ENCODE measurements around the gene MIPOL1.

The MIPOL1 gene

DNA sequence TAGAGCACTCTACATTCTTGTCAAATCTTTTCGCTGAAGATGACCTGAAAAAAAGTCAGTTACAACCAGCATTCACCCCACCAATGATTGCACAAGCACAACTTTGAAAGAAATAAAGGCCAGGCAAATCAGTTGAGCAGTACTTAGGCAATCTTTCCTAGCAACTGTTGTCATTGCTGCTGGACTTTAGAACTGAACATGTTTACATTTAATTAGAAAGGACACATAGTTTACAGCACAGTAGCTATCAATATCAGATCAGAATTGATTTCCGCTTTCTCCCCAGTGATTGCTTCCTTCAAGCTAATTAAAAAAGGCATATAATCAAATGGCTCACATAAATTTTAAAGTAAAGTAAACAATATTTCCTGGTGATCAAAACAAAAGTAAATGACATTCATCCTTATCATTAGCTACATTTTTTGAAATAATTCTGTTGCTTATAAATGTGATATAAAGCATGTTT lies 268.9 kb downstream of the MIPOL1 start:
- no peak for DNase-seq

DNA sequence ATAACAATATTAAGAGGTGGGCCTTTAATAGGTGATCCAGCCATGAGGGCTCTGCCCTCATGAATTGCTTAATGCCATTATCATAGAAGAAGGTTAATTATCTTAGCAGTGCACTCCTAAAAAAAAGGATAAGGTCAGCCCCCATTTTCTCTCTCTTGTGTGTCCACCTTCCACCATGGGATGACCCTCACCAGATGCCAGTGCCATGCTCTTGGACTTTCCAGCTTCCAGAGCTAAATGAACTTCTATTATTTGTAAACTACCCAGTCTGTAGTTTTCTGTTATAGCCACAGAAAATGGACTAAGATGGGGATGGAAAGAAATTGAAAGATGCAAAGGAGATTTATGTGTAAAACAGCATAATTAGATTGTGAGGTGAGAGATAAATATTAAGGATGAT lies 271.9 kb downstream of the MIPOL1 start:
- no peak for DNase-seq

DNA sequence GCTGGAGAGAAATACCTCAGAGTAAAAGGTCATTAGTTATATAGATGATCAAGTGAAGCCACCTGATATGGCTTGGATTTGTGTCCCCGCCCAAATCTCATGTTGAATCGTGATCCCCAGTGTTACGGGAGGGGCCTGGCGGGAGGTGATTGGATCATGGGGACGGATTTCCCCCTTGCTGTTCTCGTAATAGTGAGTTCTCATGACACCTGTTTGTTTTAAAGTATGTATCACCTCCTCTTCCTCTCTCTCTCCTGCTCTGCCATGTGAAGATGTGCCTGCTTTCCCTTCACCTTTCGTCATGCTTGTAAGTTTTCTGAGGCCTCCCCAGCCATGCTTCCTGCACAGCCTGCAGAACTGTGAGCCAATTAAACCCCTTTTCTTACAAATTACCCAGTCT lies 272.5 kb downstream of the MIPOL1 start:
- DNase-seq = no peak

DNA sequence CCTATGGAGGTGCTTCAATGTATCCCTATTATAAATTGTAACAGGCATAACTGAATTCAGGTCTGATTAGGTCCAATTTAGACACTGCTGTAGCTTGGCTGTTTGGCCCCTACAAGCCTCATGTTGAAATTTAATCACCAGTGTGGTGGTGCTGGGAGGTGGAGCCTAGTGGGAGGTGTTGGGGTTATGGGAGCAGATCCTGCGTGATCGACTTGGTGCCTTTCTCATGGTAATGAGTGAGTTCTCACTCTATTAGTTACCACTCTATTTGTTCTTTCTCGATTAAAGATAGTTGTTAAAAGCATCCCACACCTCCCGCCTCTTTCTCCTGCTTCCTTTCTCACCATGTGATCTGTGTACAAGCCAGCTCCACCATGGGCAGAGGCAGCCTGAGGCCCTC lies 275.2 kb downstream of the MIPOL1 start:
- DNase-seq = no peak

DNA sequence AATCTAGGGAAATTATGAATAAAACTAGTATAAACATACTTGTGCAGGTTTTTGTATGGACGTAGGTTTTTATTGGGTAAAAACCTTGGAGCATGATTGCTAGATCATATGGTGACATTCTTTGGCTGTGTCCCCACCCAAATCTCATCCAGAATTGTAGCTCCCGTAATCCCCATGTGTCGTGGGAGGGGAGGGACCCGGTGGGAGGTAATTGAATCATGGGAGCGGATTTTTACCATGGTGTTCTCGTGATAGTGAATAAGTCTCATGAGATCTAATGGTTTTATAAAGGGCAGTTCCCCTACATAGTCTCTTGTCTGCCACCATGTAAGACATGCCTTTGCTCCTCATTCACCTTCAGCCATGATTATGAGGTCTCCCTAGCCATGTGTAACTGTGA lies 276.5 kb downstream of the MIPOL1 start:
- DNase-seq = no peak

DNA sequence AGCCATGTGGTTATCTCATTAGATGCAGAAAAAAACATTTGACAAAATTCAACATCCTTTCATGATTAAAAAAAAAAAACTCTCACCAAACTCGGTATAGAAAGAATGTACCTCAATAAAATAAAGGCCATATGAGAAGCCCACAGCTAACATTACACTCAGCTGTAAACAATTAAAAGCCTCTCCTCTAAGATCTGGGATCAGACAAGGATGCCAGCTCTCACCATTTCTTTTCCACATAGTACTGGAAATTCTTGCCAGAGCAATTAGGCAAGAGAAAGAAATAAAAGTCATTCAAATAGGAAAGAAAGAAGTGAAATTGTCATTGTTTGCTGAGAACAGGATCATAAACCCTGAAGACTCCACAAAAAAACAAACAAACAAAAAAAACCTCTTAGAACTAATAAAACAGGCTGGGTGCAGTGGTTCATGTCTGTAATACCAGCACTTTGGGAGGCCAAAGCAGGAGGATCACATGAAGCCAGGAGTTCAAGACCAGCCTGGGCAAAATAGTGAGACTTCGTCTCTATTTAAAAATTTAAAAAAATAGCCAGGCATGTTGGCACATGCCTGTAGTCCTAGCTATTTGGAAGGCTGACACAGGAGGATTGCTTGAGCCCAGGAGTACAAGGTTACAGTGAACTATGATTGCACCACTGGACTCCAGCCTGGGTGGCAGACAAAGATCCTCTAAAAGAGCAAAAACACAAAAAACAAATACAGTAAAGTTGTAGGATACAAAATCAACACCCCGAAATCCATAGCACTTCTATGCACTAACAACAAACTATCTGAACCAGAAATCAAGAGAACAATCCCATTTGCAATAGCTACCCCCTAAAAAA lies 282.9 kb downstream of the MIPOL1 start:
- DNase-seq = no peak

DNA sequence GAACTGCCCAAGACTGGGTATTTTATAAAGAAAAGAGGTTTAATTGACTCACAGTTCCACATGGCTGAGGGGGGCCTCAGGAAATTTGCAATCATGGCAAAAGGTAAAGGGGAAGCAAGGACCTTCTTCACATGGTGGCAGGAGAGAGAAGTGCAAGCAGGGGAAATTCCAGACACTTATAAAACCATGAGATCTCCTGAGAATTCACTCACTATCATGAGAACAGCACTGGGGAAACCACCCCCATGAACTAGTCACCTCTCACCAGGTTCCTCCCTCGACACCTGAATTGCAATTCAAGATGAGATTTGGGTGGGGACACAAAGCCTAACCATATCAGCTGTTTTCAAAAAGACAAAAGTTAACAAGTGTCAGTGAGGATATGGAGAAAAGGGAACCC lies 284.7 kb downstream of the MIPOL1 start:
- DNase-seq = no peak

DNA sequence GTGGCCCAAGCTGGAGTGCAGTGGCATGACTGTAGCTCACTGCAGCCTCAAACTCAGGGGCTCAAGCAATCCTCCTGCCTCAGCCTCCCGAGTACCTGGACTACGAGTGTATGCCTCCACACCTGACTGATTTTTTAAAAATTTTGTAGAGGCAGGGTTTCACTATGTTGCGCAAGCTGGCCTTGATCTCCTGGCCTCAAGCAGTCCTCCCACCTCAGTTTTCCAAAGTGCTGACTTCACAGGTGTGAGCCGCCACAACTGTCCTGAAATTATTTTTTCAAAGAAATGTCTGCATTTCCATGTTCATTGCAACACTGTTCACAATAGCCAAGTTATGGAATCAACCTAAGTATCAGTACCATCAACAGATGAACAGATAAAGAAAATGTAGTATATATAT lies 285.9 kb downstream of the MIPOL1 start:
- no peak for DNase-seq

DNA sequence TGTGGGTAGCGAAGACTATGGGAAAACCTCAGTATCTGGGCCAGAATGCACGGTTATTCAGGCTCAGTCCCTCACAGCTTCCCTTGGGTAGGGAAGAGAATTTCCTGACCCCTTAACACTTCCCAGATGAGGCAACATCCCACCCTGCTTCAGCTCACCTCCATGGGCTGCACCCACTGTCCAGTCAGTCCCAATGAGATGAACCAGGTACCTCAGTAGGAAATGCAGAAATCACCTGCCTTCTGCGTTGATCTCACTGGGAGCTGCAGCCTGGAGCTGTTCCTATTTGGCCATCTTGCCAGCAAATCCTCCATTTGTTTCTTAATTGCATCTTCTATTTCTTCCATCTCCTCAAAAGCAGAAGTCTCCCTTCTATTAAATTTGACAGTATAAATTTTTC lies 292.9 kb downstream of the MIPOL1 start:
- no peak for DNase-seq

DNA sequence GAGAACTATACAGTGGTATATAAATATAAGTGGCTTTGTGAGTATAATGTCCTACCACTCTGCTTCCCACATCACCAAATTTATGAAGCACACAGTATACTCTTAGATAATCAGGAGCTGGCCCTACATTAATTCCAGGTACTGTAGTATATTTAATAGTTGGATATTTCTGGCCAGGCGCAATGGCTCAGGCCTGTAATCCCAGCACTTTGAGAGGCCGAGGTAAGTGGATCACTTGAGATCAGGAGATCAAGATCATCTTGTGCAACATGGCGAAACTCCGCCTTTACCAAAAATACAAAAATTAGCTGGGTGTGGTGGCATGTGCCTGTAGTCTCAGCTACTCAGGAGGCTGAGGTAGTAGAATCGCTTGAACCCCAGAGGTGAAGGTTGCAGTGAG lies 293.3 kb downstream of the MIPOL1 start:
- DNase-seq = no peak

DNA sequence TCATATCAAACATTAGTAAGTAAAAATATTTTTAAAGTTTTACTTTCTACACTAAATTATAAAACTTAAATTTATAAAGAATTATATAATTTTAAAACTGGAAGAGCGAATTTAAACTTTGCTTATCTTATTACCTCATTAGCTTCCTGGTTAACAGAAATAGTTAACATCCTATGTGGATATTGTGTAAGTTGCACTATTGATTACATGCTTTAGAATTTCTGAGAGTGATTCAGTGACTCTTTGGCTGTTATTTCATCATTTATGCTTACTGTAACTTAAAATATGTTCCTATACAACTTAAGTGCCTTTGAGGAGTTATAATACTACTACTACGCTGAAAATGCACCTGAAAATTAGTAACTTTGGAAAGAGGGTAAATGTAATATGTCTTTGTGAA lies 295.9 kb downstream of the MIPOL1 start:
- no peak for DNase-seq

DNA sequence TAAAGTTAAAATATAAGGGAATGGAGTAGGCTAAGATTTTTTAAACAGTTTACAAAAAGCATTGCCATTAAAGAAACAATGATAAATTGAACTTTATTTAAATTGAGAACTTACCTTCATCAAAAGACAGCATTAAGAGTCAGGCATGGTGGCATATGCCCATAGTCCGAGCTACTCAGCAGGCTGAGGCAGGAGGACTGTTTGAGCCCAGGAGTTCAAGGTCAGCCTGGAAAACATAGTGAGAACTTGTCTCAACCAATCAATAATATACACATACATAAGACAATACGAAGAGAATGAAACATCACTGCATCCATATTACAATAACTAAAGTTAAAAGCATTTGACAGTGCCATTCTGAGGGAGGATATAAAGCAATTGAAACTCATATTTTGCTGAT lies 299.7 kb downstream of the MIPOL1 start:
- no peak for DNase-seq

DNA sequence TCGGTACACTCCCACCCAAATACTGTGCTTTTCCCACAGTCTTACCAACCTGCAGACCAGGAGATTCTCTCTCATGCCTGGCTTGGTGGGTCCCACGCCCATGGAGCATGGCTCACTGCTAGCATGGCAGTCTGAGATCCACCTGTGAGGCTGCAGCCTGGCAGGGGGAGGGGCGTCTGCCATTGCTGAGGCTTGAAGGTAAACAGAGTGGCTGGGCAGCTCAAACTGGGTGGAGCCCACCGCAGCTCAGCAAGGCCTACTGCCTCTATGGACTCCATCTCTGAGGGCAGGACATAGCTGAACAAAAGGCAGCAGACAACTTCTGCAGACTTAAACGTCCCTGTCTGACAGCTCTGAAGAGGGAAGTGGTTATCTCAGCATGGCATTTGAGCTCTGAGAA lies 304.1 kb downstream of the MIPOL1 start:
- DNase-seq = no peak

DNA sequence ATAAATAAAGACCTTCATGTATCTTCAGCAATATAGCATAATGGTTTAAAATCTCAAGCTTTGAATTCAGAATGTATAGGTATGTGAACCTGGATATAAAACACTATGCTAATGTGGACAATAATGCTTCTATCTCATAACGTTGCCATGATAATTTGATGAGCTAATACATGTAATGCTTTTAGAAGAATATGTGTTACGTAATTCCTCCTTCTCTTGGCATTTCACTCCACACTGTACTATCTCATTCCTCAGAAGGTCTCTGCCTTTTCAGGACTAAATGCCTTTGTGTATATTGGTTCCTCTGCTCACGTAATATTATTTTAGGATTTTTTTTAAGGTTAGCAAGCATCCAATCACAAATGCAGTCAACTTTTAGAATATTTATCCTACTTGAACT lies 310.8 kb downstream of the MIPOL1 start:
- DNase-seq = no peak

DNA sequence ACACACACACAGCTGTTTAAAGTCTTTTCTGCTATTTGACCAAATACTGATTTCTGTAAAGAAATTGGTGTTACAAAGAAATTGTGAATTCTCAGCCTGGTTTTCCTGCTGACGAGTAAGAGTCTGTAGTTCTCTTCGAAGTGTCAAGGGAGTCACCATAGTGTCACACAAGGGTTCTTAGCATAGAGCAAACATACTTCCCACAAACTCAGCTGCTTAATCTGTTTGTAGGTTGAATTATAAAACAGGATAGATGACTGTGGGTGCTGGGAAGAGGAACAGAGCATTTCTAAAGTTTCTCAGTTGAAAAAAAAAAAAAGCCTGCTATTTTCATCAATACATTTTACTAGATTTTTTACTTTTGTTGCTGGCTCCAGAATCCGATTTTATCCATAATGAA lies 314.4 kb downstream of the MIPOL1 start:
- DNase-seq = no peak

DNA sequence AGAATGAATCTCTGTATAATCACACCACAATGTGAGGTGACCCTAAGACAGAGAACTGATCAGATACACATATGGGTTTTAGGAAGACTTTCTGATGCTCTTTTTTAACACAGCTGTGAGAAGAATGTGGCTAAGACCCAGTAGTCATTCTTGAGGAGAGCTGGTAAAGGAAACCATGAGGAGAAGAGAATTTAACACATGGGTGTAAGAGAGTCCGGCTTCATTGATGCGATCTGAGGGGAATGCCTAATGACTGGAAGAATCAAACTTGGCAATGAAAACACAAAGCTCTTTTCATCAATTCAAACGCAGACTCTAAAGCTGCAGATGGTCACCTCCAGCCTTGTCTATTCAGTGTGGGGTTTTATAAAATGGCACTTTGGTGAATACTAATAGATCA lies 318.0 kb downstream of the MIPOL1 start:
- no peak for DNase-seq

DNA sequence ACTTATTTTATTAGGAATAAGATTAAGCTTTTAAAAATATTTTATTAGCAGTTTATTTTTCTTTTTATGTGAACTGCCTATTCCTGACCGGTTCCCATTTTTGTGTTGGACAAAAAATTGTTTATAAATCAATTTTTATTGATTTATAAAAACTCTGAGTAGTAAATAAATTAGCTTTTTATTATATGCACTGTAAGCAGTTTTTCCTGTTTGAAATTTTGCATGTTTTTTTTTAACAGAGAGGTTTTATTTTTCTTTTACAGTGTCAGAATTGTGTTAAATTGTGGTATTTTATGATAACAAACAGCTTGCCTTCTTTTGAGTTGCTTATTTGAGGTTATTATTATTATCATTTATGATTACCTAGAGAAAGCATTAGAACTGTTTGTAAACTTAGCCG lies 329.3 kb downstream of the MIPOL1 start:
- DNase-seq = no peak

DNA sequence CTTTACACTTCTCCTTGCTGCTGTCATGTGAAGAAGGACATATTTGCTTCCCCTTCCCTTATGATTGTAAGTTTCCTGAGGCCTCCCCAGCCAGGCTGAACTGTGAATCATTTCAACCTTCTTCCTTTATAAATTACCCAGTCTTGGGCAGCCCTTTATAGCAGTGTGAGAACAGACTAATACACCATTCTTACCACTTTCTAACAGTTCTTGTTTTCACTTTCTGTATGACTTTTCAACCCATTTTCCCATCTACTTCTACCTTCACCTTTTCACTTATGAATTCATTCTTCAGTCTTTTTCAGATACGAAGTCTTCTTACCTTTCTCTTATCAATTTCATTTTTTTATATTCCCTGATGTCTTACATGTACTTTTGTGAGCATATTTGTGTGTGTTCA lies 342.3 kb downstream of the MIPOL1 start:
- no peak for DNase-seq

DNA sequence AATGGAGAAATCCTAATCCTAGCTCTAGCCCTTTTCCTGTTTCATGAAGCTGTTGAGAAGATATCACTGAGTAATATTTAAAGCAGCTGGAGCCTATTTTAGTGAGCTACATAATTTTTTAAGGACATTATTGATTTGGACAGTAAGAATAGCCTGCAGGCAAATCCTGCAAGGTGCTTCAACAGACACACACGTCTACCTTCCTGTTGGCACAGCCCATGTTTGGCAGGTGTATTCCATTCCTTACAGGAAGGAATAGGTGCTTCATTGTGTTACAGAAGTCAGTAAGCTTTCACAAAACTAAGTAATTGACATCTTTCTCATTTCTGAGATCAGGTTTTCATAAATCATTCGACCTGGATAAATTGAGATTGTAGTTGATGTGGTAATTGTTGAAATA lies 346.7 kb downstream of the MIPOL1 start:
- no peak for DNase-seq

DNA sequence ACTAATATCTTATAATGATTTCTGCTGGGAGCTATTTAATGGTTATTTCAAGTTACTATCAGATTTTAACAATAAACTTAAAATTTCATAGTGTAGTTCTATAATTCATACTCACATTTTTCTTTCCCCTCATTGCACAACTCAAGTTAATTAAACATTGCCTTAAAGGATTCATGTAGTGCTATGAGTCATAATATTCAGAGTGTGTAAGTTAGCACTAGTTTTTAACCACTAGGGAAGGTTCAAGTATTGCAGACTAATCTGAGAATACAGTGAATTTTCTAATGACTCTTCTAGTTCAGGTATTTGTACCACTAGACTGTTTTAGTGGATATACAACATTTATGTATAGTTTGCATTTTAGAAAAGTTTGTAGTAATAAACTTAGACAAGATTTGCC lies 347.4 kb downstream of the MIPOL1 start:
- DNase-seq = no peak

DNA sequence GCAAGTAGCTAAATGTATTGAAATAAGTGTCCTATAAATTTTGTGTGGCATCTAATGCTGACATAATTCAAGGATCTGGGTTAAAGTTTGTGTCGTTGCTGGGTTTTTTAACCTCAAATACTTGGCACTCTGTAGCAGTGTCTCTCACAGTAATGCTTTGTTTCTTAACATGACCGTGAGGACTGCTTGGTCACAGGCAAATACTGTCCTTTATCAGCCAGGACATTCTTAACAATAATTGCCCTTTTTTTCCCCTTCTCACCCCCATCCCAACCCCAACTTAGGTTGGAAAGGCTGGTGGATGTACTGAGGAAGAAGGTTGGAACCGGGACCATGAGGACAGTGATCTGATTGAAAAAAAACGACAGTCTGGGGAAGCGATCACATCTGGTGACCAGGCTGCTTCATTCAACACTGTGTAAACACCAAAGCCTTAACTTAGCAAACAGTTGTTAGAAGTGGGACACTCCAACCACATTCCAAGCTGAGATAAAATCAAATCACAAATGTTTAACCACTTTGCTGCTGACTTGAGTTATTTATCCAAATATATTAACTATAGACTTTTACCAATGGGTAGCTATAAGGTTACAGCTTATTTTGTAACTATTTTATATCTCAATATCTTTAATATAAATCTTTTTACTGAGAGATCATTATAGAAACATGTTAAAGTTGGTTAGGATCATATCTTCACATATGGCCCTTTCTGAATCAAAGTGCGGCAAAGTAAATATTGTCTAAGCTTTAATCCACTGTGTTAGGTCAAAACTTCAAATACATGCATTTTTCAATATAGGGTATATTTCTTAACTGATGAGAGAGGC lies 349.1 kb downstream of the MIPOL1 start:
- peak; percentile 38 for DNase-seq

DNA sequence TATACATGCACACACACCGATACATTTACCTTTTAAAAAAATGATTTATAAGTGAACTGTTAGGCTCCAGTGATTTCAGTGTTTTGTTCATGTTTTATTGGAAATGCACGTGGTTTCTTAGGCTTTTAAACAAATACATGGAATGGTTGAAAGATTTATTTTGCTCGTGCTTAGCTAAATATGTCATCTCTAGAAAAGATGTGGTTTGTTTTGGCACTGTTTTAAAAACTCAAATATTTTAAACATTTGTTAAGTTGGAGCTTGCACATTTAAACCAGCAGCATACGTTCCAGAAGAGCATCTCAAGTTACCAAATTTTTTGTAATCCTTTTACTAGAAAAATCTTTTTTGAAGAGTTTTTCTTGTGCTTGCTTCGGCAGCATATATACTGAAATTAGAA lies 352.8 kb downstream of the MIPOL1 start:
- no peak for DNase-seq

DNA sequence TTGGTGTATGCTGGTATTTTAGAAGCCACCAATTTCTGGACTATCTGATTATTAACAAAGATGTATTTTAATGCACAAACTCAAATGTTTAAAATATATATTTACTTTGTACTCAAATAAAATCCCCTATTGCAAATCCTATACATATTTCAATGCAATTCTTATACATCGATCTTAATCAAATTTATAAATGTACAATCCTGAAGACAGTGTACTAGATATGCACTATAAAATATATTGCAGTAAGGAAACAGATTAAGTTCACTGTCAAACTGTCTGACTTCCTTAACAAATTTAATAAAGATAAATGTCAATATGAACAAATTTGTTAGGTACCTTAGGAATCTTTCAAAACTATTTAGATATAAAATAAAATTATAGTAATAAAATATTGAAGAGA lies 353.4 kb downstream of the MIPOL1 start:
- DNase-seq = no peak

DNA sequence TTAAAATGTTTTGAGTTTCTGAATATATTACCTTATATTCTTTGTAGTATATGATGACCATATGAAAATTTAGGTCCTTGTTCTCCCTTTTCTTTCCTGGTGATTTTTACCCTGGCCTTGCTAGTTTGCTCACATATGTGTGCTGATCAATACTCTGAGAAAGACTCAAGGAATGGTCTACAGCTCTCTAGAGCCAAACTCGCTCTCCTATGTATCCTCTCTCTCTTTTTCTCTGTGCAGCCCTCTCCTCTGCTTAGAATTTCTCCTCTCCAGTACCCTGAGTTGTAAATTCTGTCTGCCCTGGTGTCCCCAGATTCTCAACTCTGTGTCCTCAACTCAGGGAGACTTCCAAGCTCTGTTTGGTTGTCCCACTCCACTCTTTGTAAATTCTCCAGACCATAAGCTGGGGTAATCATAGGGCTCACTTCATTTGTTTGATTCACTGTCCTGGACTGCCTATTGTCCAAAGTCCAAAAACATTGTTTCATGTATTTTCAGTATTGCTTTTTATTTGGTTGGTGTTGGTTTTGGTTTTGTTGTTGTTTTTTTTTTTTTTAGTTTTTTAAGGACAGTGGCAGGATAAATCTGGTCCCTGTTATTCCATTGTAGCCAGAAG lies 356.3 kb downstream of the MIPOL1 start:
- no peak for DNase-seq

Measured in DMS 273 treated with DMSO at 0.1 percent for 48 hours (cell line).